K562 (cell line): ENCODE data around the gene IFNB1. TPM values are rescaled to one million over a fixed set of nuclear protein-coding genes. Genes with fewer than 3 reads are reported as not detected.

Experiments used
- ATAC-seq: fragments of 200-7000 bp; cut with Tn5 transposase; 3 replicates; pipeline ENCODE4 v1.9.1; 2020; ENCODE audit warnings: moderate library complexity
- BruUV-seq: library from RNA; stranded (reverse); fragments of 400-500 nt; replicated peaks from 2 replicates; lab custom pipeline; 2021; lab: Mats Ljungman, UMichigan
- CTCF ChIA-PET: fragments of 300-600 bp; formaldehyde crosslinking; extraction: SDS; loops from one replicate; lab custom pipeline; 2021; ENCODE audit warnings: low intra/inter-chr PET ratio; lab: Yijun Ruan, JAX
- POLR2A ChIA-PET: fragments of 300-600, 350-650 bp; sonication (Branson Sonifier 250); formaldehyde crosslinking; extraction: SDS; loops from one replicate; lab custom pipeline; 2021; ENCODE audit warnings: antibody characterized with exemption, inconsistent platforms; lab: Yijun Ruan, JAX
- DNase-seq, 4 experiments: peaks; one replicate each; pipeline versions ENCODE4 v3.0.0 to v3.0.0-alpha.2; 2011 to 2018; ENCODE audit warnings: low spot score in 3 of 4, mixed read lengths in 3 of 4; ENCODE audit errors: extremely low read depth in 1 of 4
- FAIRE-seq: peaks from 2 replicates; lab custom pipeline; 2011; peaks lifted over from hg19 to GRCh38; lab: Jason Lieb, UNC
- H2AFZ ChIP-seq: 2 replicates; pipeline ENCODE4 v1.6.0; 2011; ENCODE audit warnings: low read depth, low read length, control low read depth, inconsistent platforms
- H3K27ac ChIP-seq: fragments of 200-600 bp; 3 replicates; pipeline ENCODE4 v1.8.0; 2011; ENCODE audit warnings: low read depth, mild to moderate bottlenecking, control low read depth, inconsistent platforms, low read length, moderate library complexity, mixed read lengths; ENCODE audit errors: extremely low read depth
- H3K27me3 ChIP-seq, 2 experiments: fragments of 300-600 bp in 1 of 2; 2 replicates in 1 of 2; 3 replicates in 1 of 2; pipeline versions ENCODE4 v1.6.0 to v1.8.0; 2011; ENCODE audit warnings: inconsistent platforms in 2 of 2, low read length in 2 of 2, mild to moderate bottlenecking in 1 of 2, mixed read lengths in 1 of 2, moderate library complexity in 1 of 2; ENCODE audit not compliant: control insufficient read depth in 2 of 2, insufficient read depth in 2 of 2
- H3K36me3 ChIP-seq: fragments of 300-600 bp; 3 replicates; pipeline ENCODE4 v1.8.0; 2011; ENCODE audit warnings: mild to moderate bottlenecking, low read length, inconsistent platforms; ENCODE audit not compliant: control insufficient read depth, insufficient read depth
- H3K4me1 ChIP-seq, 2 experiments: fragments of 200-600 bp in 1 of 2; replicated peaks in 1 of 2; 2 replicates in 1 of 2; 3 replicates in 1 of 2; pipeline versions ENCODE4 v1.5.1 to v1.8.0; 2011; ENCODE audit warnings: inconsistent platforms in 2 of 2, low read length in 2 of 2, mild to moderate bottlenecking in 1 of 2, mixed read lengths in 1 of 2, moderate library complexity in 1 of 2; ENCODE audit not compliant: control insufficient read depth in 2 of 2, insufficient read depth in 2 of 2
- H3K4me2 ChIP-seq: 2 replicates; pipeline ENCODE4 v1.6.1; 2011; ENCODE audit warnings: low read length, control low read depth, inconsistent platforms, mixed read lengths; ENCODE audit not compliant: insufficient read depth
- H3K4me3 ChIP-seq: fragments of 200-600 bp; sonication (generic), shearing (Covaris generic); 2 replicates; pipeline ENCODE4 v1.5.1; 2016; ENCODE audit warnings: control low read depth, inconsistent platforms
- H3K79me2 ChIP-seq: fragments of 200-600 bp; 3 replicates; pipeline ENCODE4 v1.8.0; 2011; ENCODE audit warnings: low read length, inconsistent platforms; ENCODE audit not compliant: control insufficient read depth, insufficient read depth
- H3K9ac ChIP-seq, 2 experiments: 2 replicates each; pipeline versions ENCODE4 v1.6.0 to v1.6.1; 2011; ENCODE audit warnings: low read depth in 2 of 2, low read length in 2 of 2, control low read depth in 1 of 2, inconsistent platforms in 1 of 2, mild to moderate bottlenecking in 1 of 2, mixed read lengths in 1 of 2; ENCODE audit not compliant: insufficient read depth in 1 of 2
- H3K9me1 ChIP-seq: one replicate; pipeline ENCODE4 v1.6.0; 2011; ENCODE audit warnings: inconsistent platforms, mild to moderate bottlenecking, low read length, moderate library complexity; ENCODE audit not compliant: control insufficient read depth, insufficient read depth
- H3K9me3 ChIP-seq: replicated peaks from 2 replicates; pipeline ENCODE4 v1.5.1; 2011; ENCODE audit warnings: low read depth, low read length, inconsistent platforms; ENCODE audit not compliant: control insufficient read depth, insufficient read depth
- H4K20me1 ChIP-seq: replicated peaks from 2 replicates; pipeline ENCODE4 v1.6.1; 2011; ENCODE audit warnings: low read length, inconsistent platforms, mixed read lengths; ENCODE audit not compliant: control insufficient read depth, insufficient read depth
- ADNP ChIP-seq: fragments of 200-800 bp; sonication (Bioruptor generic); IDR thresholded peaks from 2 replicates; pipeline ENCODE4 v1.6.1; 2016; ENCODE audit warnings: missing genetic modification characterization, missing compliant biosample characterization
- BRD9 ChIP-seq: fragments of 450-650 bp; IDR thresholded peaks from 2 replicates; pipeline ENCODE4 v1.6.1; 2018; ENCODE audit warnings: low read depth; ENCODE audit not compliant: partially characterized antibody
- NUFIP1 ChIP-seq: fragments of 450-650 bp; IDR thresholded peaks from 2 replicates; pipeline ENCODE4 v1.6.1; 2018; ENCODE audit not compliant: partially characterized antibody
- PCBP1 ChIP-seq: fragments of 200-400 bp; formaldehyde crosslinking; IDR thresholded peaks from 2 replicates; pipeline ENCODE4 v1.6.1; 2018; ENCODE audit warnings: mild to moderate bottlenecking, low read depth, low read length; ENCODE audit not compliant: poor library complexity, severe bottlenecking
- PHF20 ChIP-seq: fragments of 450-650 bp; IDR thresholded peaks from 2 replicates; pipeline ENCODE4 v1.6.1; 2018; ENCODE audit not compliant: partially characterized antibody
- RAD21 ChIP-seq, 2 experiments: fragments of 250-450 bp in 1 of 2; fragments of 450-650 bp in 1 of 2; sonication (Bioruptor Pico) in 1 of 2; formaldehyde crosslinking in 1 of 2; IDR thresholded peaks in 1 of 2; conservative IDR thresholded peaks in 1 of 2; 2 replicates each; pipeline versions ENCODE4 v1.4.0 to v1.8.0; 2020 to 2022; ENCODE audit warnings: mild to moderate bottlenecking in 2 of 2, moderate library complexity in 1 of 2
- SMARCB1 ChIP-seq: IDR thresholded peaks from 2 replicates; pipeline ENCODE4 v1.6.1; 2011; ENCODE audit warnings: improper control_type of control experiment, low read depth; ENCODE audit not compliant: insufficient read length
- SMARCE1 ChIP-seq: fragments of 450-650 bp; IDR thresholded peaks from 2 replicates; pipeline ENCODE4 v1.7.1; 2016; ENCODE audit warnings: mild to moderate bottlenecking
- SRSF1 ChIP-seq: fragments of 200-400 bp; formaldehyde crosslinking; IDR thresholded peaks from 2 replicates; pipeline ENCODE4 v1.6.1; 2017; ENCODE audit warnings: mild to moderate bottlenecking, low read depth, low read length, moderate library complexity
- TFE3 ChIP-seq: fragments of 450-650 bp; formaldehyde crosslinking; IDR thresholded peaks from 2 replicates; pipeline ENCODE4 v1.4.0; 2020; ENCODE audit warnings: mild to moderate bottlenecking, mixed read lengths
- USF1 ChIP-seq: sonication (generic); formaldehyde crosslinking; IDR thresholded peaks from 2 replicates; pipeline ENCODE4 v1.9.0; 2022; ENCODE audit warnings: mild to moderate bottlenecking, missing genetic modification reagents
- ZNF655 ChIP-seq: fragments of 250-450 bp; sonication (Bioruptor Pico); IDR thresholded peaks from 2 replicates; pipeline ENCODE4 v1.5.0; 2021
- ZNF764 ChIP-seq: fragments of 250-450 bp; sonication (Bioruptor Pico); IDR thresholded peaks from 2 replicates; pipeline ENCODE4 v1.4.0; 2020; ENCODE audit warnings: low read depth, mild to moderate bottlenecking, moderate library complexity
- WGBS: fragments of 100-300 bp; shearing (Covaris generic); methylation state at CpG from one replicate; pipeline ENCODE4 v1.1.6; 2016; ENCODE audit warnings: low coverage, mixed read lengths; ENCODE audit not compliant: insufficient coverage; ENCODE audit errors: missing lambda C conversion rate; 5-methylcytosine and 5-hydroxymethylcytosine counted together
- in situ Hi-C: fragments of 300-500 bp; cut with MboI; formaldehyde crosslinking; loops from 4 replicates; pipeline ENCODE4 v1.15.0; 2018; ENCODE audit warnings: inconsistent platforms, mixed read lengths
- intact Hi-C: fragments of 100-400 bp; cut with micrococcal nuclease; formaldehyde crosslinking; loops from 2 replicates; pipeline ENCODE4 v1.14.2; 2022
- polyA plus RNA-seq, 8 experiments: library from polyadenylated mRNA; depleted of rRNA in 4 of 8; stranded (reverse) in 5 of 8; unstranded in 3 of 8; fragments of >200 nt; fragmentation: Nextera tagmentation in 2 of 8; fragmentation: Illumina TruSeq in 1 of 8; extraction: Ambion mirVana in 2 of 8; extraction: Trizol in 1 of 8; gene quantifications; 2 replicates each; pipeline versions ENCODE4 v1.2.1 to v1.2.3, GENCODE V29; 2011 to 2014; ENCODE audit warnings: inconsistent platforms in 1 of 8, missing spikeins in 1 of 8
- total RNA-seq, 7 experiments: library from RNA; depleted of rRNA in 6 of 7; stranded (reverse); fragments of >200 nt in 6 of 7; fragmentation: Illumina TruSeq in 2 of 7; extraction: Trizol in 2 of 7; gene quantifications; 2 replicates each; pipeline versions ENCODE4 v1.2.1 to v1.2.3, GENCODE V29; 2011 to 2021; ENCODE audit warnings: low replicate concordance in 1 of 7
- TF ChIP-seq, protein P1 (sequence below): fragments of 450-650 bp; IDR thresholded peaks from 2 replicates; pipeline ENCODE4 v1.7.1; 2018; ENCODE audit warnings: mild to moderate bottlenecking, low read depth; ENCODE audit not compliant: partially characterized antibody

IFNB1 gene
- total and polyA plus RNA-seq, 9 of the 15 experiments (the other 6 are each of a cell fraction or from before 2014, with no cell fraction given): not detected

- no peak for TF ChIP-seq RAD21 (CRISPR knock-in tag; conservative IDR thresholded peaks at IDR 0.05 in 1 of 2, IDR thresholded peaks at IDR 0.05 in 1 of 2)
- no peak for TF ChIP-seq USF1 (CRISPR knock-in tag)
Measured at GRCh38 chr9:21081451-21081850, 3.7 kb upstream of the IFNB1 start (continued).

DNA sequence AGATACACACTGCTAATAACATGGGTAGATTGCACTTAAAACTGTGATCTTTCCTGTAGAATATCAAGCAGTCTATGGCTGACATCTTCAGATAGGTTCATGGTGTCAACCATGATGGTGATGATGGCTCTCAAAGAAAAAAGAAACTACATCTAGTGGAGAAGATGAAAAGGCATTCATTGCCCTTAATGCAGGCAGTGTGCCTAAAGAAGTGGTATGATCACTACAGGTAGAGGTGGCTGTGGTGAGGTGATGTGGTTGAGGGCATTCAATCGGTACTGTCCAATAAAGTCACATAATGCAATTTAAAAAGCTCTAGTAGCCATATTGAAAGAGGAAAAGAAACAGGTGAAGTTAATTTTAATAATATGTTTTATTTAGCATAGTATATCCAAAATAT is 3.1 kb upstream of the IFNB1 start:
- no peak for ATAC-seq
- ChIA-PET CTCF (no interaction called here), POLR2A (no interaction called here)
- Histone ChIP-seq H2AFZ (no peak overlapping the region), H3K9me3 (no peaks in the 10 kb centered on the region), H3K4me2 (no peak overlapping the region), H3K4me3 (no peak overlapping the region), H4K20me1 (no peaks in the 10 kb centered on the region), H3K9ac (no peak overlapping the region), H3K27ac (no peak overlapping the region), H3K36me3 (no peaks in the 10 kb centered on the region), H3K27me3 (no peaks in the 10 kb centered on the region), H3K4me1 (no peaks in the 10 kb centered on the region), H3K9me1 (no peaks in the 10 kb centered on the region), H3K79me2 (no peaks in the 10 kb centered on the region)
- no peak for FAIRE-seq
- no CpG with 5 or more reads among the region's 1 CpG for WGBS
- intact Hi-C loops (no loop called here), in situ Hi-C loops (no loop called here)
- no peak for DNase-seq
- no TSS peak for BruUV-seq
- TF ChIP-seq NUFIP1 (no peak), SMARCB1 (no peak), SMARCE1 (no peak), BRD9 (no peak), SRSF1 (no peak), PCBP1 (no peak), PHF20 (no peak), ADNP (tag) (no peak), TFE3 (CRISPR knock-in tag) (no peak), ZNF764 (CRISPR knock-in tag) (no peak), ZNF655 (CRISPR knock-in tag) (no peak)
- TF ChIP-seq, protein P1, sequence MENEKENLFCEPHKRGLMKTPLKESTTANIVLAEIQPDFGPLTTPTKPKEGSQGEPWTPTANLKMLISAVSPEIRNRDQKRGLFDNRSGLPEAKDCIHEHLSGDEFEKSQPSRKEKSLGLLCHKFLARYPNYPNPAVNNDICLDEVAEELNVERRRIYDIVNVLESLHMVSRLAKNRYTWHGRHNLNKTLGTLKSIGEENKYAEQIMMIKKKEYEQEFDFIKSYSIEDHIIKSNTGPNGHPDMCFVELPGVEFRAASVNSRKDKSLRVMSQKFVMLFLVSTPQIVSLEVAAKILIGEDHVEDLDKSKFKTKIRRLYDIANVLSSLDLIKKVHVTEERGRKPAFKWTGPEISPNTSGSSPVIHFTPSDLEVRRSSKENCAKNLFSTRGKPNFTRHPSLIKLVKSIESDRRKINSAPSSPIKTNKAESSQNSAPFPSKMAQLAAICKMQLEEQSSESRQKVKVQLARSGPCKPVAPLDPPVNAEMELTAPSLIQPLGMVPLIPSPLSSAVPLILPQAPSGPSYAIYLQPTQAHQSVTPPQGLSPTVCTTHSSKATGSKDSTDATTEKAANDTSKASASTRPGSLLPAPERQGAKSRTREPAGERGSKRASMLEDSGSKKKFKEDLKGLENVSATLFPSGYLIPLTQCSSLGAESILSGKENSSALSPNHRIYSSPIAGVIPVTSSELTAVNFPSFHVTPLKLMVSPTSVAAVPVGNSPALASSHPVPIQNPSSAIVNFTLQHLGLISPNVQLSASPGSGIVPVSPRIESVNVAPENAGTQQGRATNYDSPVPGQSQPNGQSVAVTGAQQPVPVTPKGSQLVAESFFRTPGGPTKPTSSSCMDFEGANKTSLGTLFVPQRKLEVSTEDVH: no peak
